Fibroblast of mammary gland (primary cell): ENCODE data around the gene FOXL2NB.
A peak's percentile ranks its signal among the peaks of the same experiment; 100 is the strongest.
"Not testable (repeated sequence)": the region's sequence is repeated elsewhere in the genome, so short reads cannot be mapped to it uniquely, and the experiment has no call there.

ENCODE experiments used
- DNase-seq: peaks from one replicate; pipeline ENCODE4 v3.0.0-alpha.2; 2010; ENCODE audit warnings: low read depth
- H3K4me3 ChIP-seq: 2 replicates; pipeline ENCODE4 v1.5.1; 2011; ENCODE audit warnings: low read depth, mild to moderate bottlenecking, low read length, moderate library complexity; ENCODE audit not compliant: control insufficient read depth
- TF ChIP-seq, protein P1 (sequence below): conservative IDR thresholded peaks from 2 replicates; pipeline ENCODE4 v1.5.1; 2011; ENCODE audit warnings: low read depth, low read length, inconsistent platforms; ENCODE audit not compliant: control insufficient read depth, insufficient read depth

Gene FOXL2NB

DNA sequence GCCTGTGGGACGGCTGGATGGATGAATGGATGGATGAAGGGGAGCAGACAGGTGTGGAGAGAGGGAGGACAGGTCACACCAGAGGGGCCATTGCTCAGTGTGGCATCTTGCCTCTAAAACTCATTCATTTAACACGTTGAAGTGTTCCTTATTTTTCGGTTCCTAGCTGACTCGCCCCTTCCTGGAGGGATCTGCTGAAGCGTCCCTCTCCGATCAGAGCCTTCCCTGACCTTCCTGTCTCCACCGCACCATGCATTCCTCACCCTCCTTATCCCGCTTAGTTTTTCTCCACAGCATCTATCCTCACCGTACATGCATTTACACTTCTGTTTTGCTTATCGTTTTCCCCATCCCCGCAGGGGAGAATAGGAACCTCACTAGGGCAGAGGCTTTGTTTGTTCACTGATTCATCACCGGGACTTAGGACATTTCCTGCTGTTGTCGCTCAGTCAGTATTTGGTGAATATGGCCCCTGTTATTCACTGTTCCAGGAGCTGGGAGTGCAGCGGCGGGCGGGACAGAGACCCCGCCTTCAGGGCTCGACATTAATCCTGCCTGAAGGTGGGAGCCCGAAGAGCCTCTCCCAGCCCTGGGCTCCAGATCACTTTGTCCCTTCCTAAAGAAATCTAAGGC is 32.0 kb upstream of the FOXL2NB start:
- TF ChIP-seq, protein P1, sequence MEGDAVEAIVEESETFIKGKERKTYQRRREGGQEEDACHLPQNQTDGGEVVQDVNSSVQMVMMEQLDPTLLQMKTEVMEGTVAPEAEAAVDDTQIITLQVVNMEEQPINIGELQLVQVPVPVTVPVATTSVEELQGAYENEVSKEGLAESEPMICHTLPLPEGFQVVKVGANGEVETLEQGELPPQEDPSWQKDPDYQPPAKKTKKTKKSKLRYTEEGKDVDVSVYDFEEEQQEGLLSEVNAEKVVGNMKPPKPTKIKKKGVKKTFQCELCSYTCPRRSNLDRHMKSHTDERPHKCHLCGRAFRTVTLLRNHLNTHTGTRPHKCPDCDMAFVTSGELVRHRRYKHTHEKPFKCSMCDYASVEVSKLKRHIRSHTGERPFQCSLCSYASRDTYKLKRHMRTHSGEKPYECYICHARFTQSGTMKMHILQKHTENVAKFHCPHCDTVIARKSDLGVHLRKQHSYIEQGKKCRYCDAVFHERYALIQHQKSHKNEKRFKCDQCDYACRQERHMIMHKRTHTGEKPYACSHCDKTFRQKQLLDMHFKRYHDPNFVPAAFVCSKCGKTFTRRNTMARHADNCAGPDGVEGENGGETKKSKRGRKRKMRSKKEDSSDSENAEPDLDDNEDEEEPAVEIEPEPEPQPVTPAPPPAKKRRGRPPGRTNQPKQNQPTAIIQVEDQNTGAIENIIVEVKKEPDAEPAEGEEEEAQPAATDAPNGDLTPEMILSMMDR: no peak
- peak overlapping the region; percentile 65 for H3K4me3 ChIP-seq
- peak; percentile 71 for DNase-seq

DNA sequence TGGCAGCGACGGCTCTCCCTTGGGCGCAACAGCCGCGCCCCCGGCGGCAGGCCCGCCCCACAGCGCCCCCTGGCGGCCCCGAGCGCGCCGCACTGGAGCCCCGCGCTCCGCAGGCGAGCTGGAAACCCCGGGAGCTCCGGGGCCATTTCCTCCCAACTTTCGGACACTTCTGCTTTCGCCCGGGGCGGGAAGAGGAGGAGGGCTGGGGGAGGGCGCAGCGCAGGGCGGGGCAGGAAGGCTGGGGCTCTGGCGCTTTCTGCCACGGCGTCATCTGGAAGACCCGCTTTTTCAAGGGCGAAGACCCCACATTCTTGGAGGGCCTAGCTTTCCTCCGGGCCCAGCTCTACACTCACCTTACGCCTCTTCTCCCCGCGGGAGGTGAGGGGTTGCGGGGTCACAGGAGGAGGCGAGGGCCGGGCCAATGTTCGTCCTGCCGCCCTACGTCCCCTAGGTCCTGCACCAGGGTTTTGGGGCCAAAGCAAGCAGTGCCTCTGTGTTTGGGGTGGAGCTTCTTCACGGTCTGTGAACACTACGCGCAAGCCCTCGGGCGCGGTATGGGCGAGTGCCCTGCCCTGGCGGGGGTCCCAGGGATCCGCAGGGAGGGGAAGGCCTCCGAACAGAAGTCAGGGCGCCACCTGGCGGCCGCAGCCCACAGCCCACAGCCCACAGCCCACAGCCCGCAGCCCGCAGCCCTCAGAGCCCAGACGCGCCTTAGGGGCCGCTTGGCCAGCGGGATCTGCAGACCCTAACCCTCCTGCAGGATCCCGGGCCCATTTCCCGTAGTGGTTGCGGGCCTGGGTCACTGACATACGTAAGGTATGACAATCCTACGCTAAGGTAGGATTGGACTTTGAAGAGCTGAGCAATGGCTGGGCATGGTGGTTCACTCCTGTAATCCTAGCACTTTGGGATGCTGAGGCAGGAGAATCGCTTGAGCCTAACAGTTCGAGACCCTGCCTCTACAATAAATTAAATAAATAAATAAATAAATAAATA is 31.2 kb upstream of the FOXL2NB start:
- peak; percentile 84 for DNase-seq

DNA sequence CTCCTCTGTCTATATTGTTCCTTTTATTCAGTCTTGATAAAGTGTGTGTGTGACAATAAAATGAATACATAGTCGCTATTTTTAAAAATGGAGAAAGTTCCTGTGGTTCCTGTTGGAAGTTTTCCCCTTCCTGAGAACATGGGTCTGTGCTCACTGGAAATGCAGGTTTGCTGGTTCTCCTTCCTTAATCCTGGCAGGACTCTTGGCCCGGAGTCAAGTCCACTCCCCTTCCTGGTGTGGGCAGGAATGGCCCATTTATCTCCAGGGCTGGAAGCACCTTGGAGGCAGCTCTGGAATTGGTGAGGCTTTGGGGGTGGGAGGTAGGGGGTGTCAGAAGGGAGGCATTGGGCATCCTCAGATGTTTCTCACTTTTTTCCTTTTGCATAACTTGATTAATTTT is 30.2 kb upstream of the FOXL2NB start:
- no peak overlapping the region for H3K4me3 ChIP-seq
- no peak for DNase-seq
- TF ChIP-seq, protein P1: no peak

More for the DNA sequence above, 31.2 kb upstream of the FOXL2NB start:
- H3K4me3 ChIP-seq: peak overlapping the region; percentile 79
- TF ChIP-seq, protein P1: peak; percentile 49

DNA sequence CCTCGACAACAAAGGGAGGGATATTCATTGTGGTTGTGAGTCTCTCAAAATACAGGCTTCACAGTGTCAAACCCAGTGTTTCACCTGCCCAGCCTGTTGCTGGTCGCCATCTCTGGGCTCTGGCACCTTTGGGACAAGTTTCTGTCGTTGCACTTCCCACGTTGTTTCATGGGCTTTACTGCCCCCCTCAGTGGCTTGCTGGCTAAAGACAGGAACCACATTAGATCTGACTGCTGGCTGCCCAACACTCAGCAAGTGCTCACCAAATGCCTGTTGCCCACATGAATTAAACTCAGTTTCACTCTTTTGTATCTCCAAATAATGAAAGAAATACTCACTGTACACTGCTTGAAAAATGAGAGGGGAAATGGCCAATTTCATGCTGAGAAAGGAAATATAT is 27.7 kb upstream of the FOXL2NB start:
- H3K4me3 ChIP-seq: no peak overlapping the region
- DNase-seq: no peak
- TF ChIP-seq, protein P1: no peak

DNA sequence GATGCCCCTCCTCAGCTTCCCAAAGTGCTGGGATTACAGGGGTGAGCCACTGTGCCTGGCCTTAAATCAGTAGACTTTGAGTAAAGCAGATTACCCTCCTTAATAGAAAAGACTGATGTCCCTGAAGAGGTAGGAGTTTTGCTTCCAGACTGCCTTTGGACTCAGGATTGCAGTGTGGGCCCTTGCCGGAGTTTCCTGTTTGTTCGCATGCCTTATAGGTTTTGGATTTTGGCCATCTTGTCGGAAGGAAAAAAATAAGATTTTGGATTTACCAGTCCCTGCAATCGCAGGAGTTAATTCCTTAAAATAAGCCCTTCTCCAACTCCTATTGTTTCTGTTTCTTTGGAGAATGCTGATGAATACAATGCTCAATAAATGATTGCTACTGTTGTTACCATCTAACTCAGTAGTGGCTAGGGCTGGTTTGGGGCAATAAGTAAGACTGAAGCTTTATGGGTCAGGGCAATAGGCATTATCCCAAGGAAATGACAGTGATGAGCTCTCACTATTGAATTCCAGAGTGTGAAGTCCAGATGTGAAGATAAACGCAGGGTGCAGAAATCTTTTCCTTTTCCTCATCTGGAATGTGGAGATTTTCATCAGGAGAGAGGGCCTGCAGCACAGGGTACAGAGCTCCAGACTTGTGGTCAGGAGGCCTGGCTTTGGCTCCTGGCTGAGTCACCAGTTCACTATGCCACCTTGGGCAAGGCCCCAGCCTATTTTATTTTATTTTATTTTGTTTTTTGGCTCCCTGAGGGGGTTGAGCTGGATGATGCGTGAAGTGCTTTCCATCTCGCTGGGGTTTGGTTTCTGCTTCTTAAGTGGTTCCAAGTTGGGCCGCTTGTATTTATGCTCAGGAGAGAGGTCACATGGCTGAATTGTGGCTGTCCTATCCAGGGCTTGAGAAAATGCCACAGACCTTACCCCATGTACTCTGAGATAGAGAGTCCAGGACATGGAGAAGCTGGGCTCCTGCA is 25.4 kb upstream of the FOXL2NB start:
- DNase-seq: peak; percentile 85
- no peak overlapping the region for H3K4me3 ChIP-seq
- TF ChIP-seq, protein P1: no peak

DNA sequence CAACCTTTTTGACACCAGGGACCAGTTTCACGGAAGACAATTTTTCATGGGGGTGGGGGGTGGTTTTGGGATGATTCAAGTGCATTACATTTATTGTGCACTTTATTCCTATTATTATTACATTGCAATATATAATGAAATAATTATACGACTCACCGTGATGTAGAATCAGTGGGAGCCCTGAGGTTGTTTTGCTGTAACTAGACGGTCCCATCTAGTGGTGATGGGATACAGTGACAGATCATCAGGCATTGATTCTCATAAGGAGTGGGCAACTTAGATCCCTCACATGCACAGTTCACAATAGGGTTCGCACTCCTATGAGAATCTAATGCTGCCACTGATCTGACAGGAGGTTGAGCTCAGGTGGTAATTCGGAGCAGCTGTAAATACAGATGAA is 24.6 kb upstream of the FOXL2NB start:
- TF ChIP-seq, protein P1: peak; percentile 16
- H3K4me3 ChIP-seq: not testable (repeated sequence)
- peak; percentile 49 for DNase-seq
